HCT116 (cell line): Measurements from ENCODE around the gene ACBD4. TPM values are rescaled to one million over a fixed set of nuclear protein-coding genes. Genes with fewer than 3 reads are reported as not detected.

ENCODE experiments used
- ATAC-seq: fragments of 200-7000 bp; cut with Tn5 transposase; 2 replicates; pipeline ENCODE4 v1.9.1; 2020; ENCODE audit warnings: mild to moderate bottlenecking, moderate library complexity
- BruUV-seq: library from RNA; stranded (reverse); fragments of 400-500 nt; replicated peaks from 2 replicates; lab custom pipeline; 2021; lab: Mats Ljungman, UMichigan
- CTCF ChIA-PET: fragments of 300-600 bp; sonication (Branson Sonifier 250); formaldehyde crosslinking; loops from one replicate; lab custom pipeline; 2021; ENCODE audit warnings: antibody characterized with exemption; lab: Charles Lee
- POLR2A ChIA-PET: fragments of 300-600, 350-600 bp; sonication (Branson Sonifier 250); formaldehyde crosslinking; loops from one replicate; lab custom pipeline; 2021; ENCODE audit warnings: antibody characterized with exemption; lab: Charles Lee
- RAD21 ChIA-PET, 2 experiments: fragments of 300-600 bp; sonication (Branson Sonifier 250); formaldehyde crosslinking; loops; one replicate each; lab custom pipeline; 2023; ENCODE audit warnings: low total read pairs in 2 of 2; ENCODE audit not compliant: uncharacterized antibody in 2 of 2, unreplicated experiment in 2 of 2, low non-redundant PET in 1 of 2; lab: Charles Lee
- DNase-seq: peaks from one replicate; pipeline ENCODE4 v3.0.0-alpha.2; 2010; ENCODE audit warnings: low read depth, low spot score
- H2AFZ ChIP-seq: fragments of 200-600 bp; shearing (Covaris generic), sonication (generic); 2 replicates; pipeline ENCODE4 v1.6.1; 2017; ENCODE audit warnings: low read depth, mixed run types, mixed read lengths, antibody characterized with exemption, low read length; ENCODE audit not compliant: poor library complexity, severe bottlenecking
- H3K27ac ChIP-seq: 2 replicates; pipeline ENCODE4 v1.5.1; 2012; ENCODE audit warnings: low read depth, low read length
- H3K27me3 ChIP-seq: fragments of 200-600 bp; sonication (generic); 2 replicates; pipeline ENCODE4 v1.6.1; 2016; ENCODE audit warnings: mixed run types, low read length, mixed read lengths; ENCODE audit not compliant: insufficient read depth
- H3K36me3 ChIP-seq, 2 experiments: fragments of 200-500 bp in 1 of 2; fragments of 200-600 bp in 1 of 2; sonication (Bioruptor generic) in 1 of 2; sonication (generic) in 1 of 2; 2 replicates each; pipeline versions ENCODE4 v1.5.1 to v1.6.1; 2014 to 2016; ENCODE audit warnings: low read length in 2 of 2, inconsistent platforms in 1 of 2, mixed read lengths in 1 of 2, mixed run types in 1 of 2; ENCODE audit not compliant: insufficient read depth in 2 of 2, control insufficient read depth in 1 of 2
- H3K4me1 ChIP-seq, 2 experiments: fragments of 200-600 bp in 1 of 2; sonication (generic) in 1 of 2; 2 replicates each; pipeline versions ENCODE4 v1.5.1 to v1.6.1; 2012 to 2017; ENCODE audit warnings: low read length in 2 of 2, inconsistent platforms in 1 of 2, mild to moderate bottlenecking in 1 of 2, mixed read lengths in 1 of 2, mixed run types in 1 of 2, moderate library complexity in 1 of 2; ENCODE audit not compliant: insufficient read depth in 2 of 2, control insufficient read depth in 1 of 2
- H3K4me2 ChIP-seq: fragments of 200-600 bp; sonication (generic); 2 replicates; pipeline ENCODE4 v1.6.1; 2017; ENCODE audit warnings: mixed run types, low read length, mixed read lengths
- H3K4me3 ChIP-seq, 2 experiments: fragments of 200-600 bp in 1 of 2; sonication (generic) in 1 of 2; replicated peaks in 1 of 2; 2 replicates each; pipeline ENCODE4 v1.5.1; 2011 to 2016; ENCODE audit warnings: low read length in 2 of 2, control low read depth in 1 of 2, low read depth in 1 of 2, mild to moderate bottlenecking in 1 of 2, mixed read lengths in 1 of 2, mixed run types in 1 of 2
- H3K79me2 ChIP-seq: fragments of 200-600 bp; sonication (generic); 2 replicates; pipeline ENCODE4 v1.6.1; 2017; ENCODE audit warnings: mild to moderate bottlenecking, mixed run types, low read length, moderate library complexity, mixed read lengths; ENCODE audit not compliant: insufficient read depth
- H3K9ac ChIP-seq: fragments of 200-600 bp; sonication (generic); 2 replicates; pipeline ENCODE4 v1.6.1; 2016; ENCODE audit warnings: low read length, mixed read lengths
- H3K9me2 ChIP-seq: fragments of 200-600 bp; sonication (generic), shearing (Covaris generic); 2 replicates; pipeline ENCODE4 v1.6.1; 2017; ENCODE audit warnings: mixed run types, mild to moderate bottlenecking, moderate library complexity; ENCODE audit not compliant: insufficient read depth
- H3K9me3 ChIP-seq, 2 experiments: fragments of 200-500 bp in 1 of 2; fragments of 200-600 bp in 1 of 2; sonication (Bioruptor generic) in 1 of 2; sonication (generic) in 1 of 2; 2 replicates each; pipeline ENCODE4 v1.6.1; 2014 to 2017; ENCODE audit warnings: low read length in 2 of 2, mixed read lengths in 2 of 2, inconsistent platforms in 1 of 2, low read depth in 1 of 2, mild to moderate bottlenecking in 1 of 2, mixed run types in 1 of 2, moderate library complexity in 1 of 2; ENCODE audit not compliant: control insufficient read depth in 1 of 2, insufficient read depth in 1 of 2
- H4K20me1 ChIP-seq: fragments of 200-600 bp; sonication (generic), shearing (Covaris generic); 2 replicates; pipeline ENCODE4 v1.6.1; 2017; ENCODE audit warnings: mixed run types, mild to moderate bottlenecking, moderate library complexity; ENCODE audit not compliant: insufficient read depth
- CBX3 ChIP-seq: IDR thresholded peaks from 2 replicates; pipeline ENCODE4 v1.6.1; 2012; ENCODE audit warnings: low read depth
- CEBPB ChIP-seq: IDR thresholded peaks from 2 replicates; pipeline ENCODE4 v1.6.1; 2012; ENCODE audit warnings: low read depth
- EZH2 ChIP-seq: fragments of 200-600 bp; sonication (generic); IDR thresholded peaks from 2 replicates; pipeline ENCODE4 v1.6.1; 2017; ENCODE audit warnings: antibody characterized with exemption, mixed run types
- FOSL1 ChIP-seq: IDR thresholded peaks from 2 replicates; pipeline ENCODE4 v1.6.1; 2012; ENCODE audit warnings: low read depth
- JUND ChIP-seq: IDR thresholded peaks from 2 replicates; pipeline ENCODE4 v1.6.1; 2012
- MAX ChIP-seq: IDR thresholded peaks from 2 replicates; pipeline ENCODE4 v1.6.1; 2012
- POLR2A ChIP-seq: IDR thresholded peaks from 2 replicates; pipeline ENCODE4 v1.7.0; 2011; ENCODE audit warnings: borderline replicate concordance; ENCODE audit not compliant: insufficient read depth, insufficient read length; ENCODE audit errors: extremely low read depth
- POLR2AphosphoS5 ChIP-seq: IDR thresholded peaks from 2 replicates; pipeline ENCODE4 v1.6.1; 2011; ENCODE audit warnings: mild to moderate bottlenecking, low read depth, low read length, moderate library complexity
- RAD21 ChIP-seq: IDR thresholded peaks from 2 replicates; pipeline ENCODE4 v1.6.1; 2012; ENCODE audit warnings: low read depth, mild to moderate bottlenecking
- SP1 ChIP-seq: IDR thresholded peaks from 2 replicates; pipeline ENCODE4 v1.6.1; 2012; ENCODE audit warnings: low read depth
- SRF ChIP-seq: IDR thresholded peaks from 2 replicates; pipeline ENCODE4 v1.6.1; 2012; ENCODE audit warnings: low read depth
- TCF7L2 ChIP-seq: IDR thresholded peaks from 2 replicates; pipeline ENCODE4 v1.7.0; 2011; ENCODE audit warnings: borderline replicate concordance, inconsistent platforms; ENCODE audit not compliant: insufficient read depth, insufficient read length; ENCODE audit errors: extremely low read depth
- YY1 ChIP-seq: IDR thresholded peaks from 2 replicates; pipeline ENCODE4 v1.6.1; 2011; ENCODE audit warnings: low read length, low read depth, moderate library complexity, mild to moderate bottlenecking; ENCODE audit not compliant: insufficient replicate concordance; ENCODE audit errors: extremely low read depth
- ZFX ChIP-seq: fragments of 450-650 bp; IDR thresholded peaks from 2 replicates; pipeline ENCODE4 v1.6.1; 2017
- intact Hi-C: fragments of 100-400 bp; cut with micrococcal nuclease; formaldehyde crosslinking; loops from 2 replicates; pipeline ENCODE4 v1.10.0; 2022
- total RNA-seq: library from RNA; stranded (reverse); gene quantifications from one replicate; pipeline ENCODE4 v1.2.1, GENCODE V29; 2021; ENCODE audit not compliant: unreplicated experiment
- TF ChIP-seq, protein P1 (sequence below), 3 experiments: fragments of 200-600 bp in 1 of 3; sonication (generic) in 1 of 3; IDR thresholded peaks in 2 of 3; conservative IDR thresholded peaks in 1 of 3; 2 replicates each; pipeline ENCODE4 v1.5.1; 2012 to 2017; ENCODE audit warnings: low read depth in 2 of 3, low read length in 2 of 3, antibody characterized with exemption in 1 of 3, borderline replicate concordance in 1 of 3, control low read depth in 1 of 3, mild to moderate bottlenecking in 1 of 3, mixed read lengths in 1 of 3, mixed run types in 1 of 3, moderate library complexity in 1 of 3; ENCODE audit not compliant: insufficient read depth in 1 of 3
- TF ChIP-seq, protein P2 (sequence below): IDR thresholded peaks from 2 replicates; pipeline ENCODE4 v1.6.1; 2012; ENCODE audit warnings: low read depth

ACBD4 gene
- total RNA-seq, 1 experiment from 2014 or later = 13.6 TPM

DNA sequence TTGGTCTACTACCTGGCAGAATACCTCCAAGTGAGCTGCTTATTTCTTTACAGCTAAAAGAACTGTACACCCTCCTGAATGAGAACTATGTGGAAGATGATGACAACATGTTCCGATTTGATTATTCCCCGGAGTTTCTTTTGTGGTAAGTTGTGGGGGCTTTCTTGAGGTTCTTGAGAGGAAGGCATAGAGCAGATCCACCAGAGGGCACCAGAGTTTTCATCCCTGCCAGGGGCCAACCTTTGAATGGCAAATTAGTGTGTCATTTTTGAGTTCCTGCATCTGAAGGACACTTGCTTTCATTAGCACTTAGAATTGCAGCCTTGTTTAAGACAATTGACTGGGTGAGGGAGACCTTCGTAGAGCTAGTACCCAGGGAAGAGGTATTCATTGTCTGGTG, 39.3 kb upstream of the ACBD4 start:
- Histone ChIP-seq H3K79me2 (peaks cover 29% of the 10 kb centered on the region), H3K36me3 (peaks cover 47 to 59% of the 10 kb centered on the region in 2 experiments), H4K20me1 (no peaks in the 10 kb centered on the region), H3K27ac (no peak overlapping the region), H3K4me3 (no peak overlapping the region), H3K27me3 (no peaks in the 10 kb centered on the region), H3K4me1 (peaks cover 3 to 26% of the 10 kb centered on the region in 2 experiments), H3K9me3 (no peaks in the 10 kb centered on the region), H3K9ac (no peak overlapping the region), H3K9me2 (no peaks in the 10 kb centered on the region), H2AFZ (no peak overlapping the region), H3K4me2 (no peak overlapping the region)
- DNase-seq (peak; percentile 13), ATAC-seq (no peak)
- CTCF ChIA-PET = interaction anchor here (1.1 kb wide), 1 partner anchor 39 kb away, joined by 3 read pairs; the partner anchor contains the start of gene ACBD4
- RAD21 ChIA-PET = no interaction called here
- POLR2A ChIA-PET = no interaction called here
- BruUV-seq = no TSS peak
- TF ChIP-seq RAD21 (peak; percentile 51), JUND (no peak), SP1 (no peak)
- TF ChIP-seq, protein P1, sequence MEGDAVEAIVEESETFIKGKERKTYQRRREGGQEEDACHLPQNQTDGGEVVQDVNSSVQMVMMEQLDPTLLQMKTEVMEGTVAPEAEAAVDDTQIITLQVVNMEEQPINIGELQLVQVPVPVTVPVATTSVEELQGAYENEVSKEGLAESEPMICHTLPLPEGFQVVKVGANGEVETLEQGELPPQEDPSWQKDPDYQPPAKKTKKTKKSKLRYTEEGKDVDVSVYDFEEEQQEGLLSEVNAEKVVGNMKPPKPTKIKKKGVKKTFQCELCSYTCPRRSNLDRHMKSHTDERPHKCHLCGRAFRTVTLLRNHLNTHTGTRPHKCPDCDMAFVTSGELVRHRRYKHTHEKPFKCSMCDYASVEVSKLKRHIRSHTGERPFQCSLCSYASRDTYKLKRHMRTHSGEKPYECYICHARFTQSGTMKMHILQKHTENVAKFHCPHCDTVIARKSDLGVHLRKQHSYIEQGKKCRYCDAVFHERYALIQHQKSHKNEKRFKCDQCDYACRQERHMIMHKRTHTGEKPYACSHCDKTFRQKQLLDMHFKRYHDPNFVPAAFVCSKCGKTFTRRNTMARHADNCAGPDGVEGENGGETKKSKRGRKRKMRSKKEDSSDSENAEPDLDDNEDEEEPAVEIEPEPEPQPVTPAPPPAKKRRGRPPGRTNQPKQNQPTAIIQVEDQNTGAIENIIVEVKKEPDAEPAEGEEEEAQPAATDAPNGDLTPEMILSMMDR (IDR thresholded peaks at IDR 0.05 in 2 of 3, conservative IDR thresholded peaks at IDR 0.05 in 1 of 3; ENCODE audit: borderline replicate concordance in 1 of 3, insufficient read depth in 1 of 3, low read depth in 2 of 3, low read length in 2 of 3) = peak; percentile 40 to 64 (median 59); a peak in 5 of 6 replicates
- intact Hi-C loops = loop anchor here (1.0 to 10.0 kb wide), 2 partner anchors 37 to 321 kb away; no protein-coding TSS in a partner anchor

DNA sequence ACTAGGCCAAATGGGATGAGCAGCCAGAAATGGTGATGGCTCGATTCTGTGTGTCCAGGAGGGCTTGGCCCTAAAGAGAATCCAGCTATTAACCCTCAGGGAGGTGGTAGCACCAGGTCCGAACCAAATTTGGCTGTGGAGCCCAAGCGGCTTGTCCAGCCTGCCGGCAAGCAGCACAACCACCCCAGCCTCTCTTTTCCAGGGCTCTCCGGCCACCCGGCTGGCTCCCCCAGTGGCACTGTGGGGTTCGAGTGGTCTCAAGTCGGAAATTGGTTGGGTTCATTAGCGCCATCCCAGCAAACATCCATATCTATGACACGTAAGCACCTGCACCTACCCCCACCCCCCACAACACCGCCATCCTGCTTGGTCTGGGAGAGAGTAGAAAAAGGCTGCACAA, 38.6 kb upstream of the ACBD4 start:
- Histone ChIP-seq H3K9me2 (no peaks in the 10 kb centered on the region), H3K4me3 (no peak overlapping the region), H3K27ac (no peak overlapping the region), H3K9ac (no peak overlapping the region), H3K4me1 (peaks cover 3 to 19% of the 10 kb centered on the region in 2 experiments), H3K27me3 (no peaks in the 10 kb centered on the region), H3K4me2 (no peak overlapping the region), H3K9me3 (no peaks in the 10 kb centered on the region), H3K79me2 (peaks cover 23% of the 10 kb centered on the region), H4K20me1 (no peaks in the 10 kb centered on the region), H2AFZ (no peak overlapping the region), H3K36me3 (peaks cover 41 to 57% of the 10 kb centered on the region in 2 experiments)
- no peak for DNase-seq
- RAD21 ChIA-PET = no interaction called here
- intact Hi-C loops = loop anchor here (1.0 to 10.0 kb wide), 2 partner anchors 36 to 322 kb away; no protein-coding TSS in a partner anchor
- BruUV-seq = no TSS peak
- no peak for ATAC-seq
- CTCF ChIA-PET = interaction anchor here (0.6 to 1.1 kb wide), 2 partner anchors 37 to 38 kb away, joined by 3 read pairs; partner anchors contain the start of gene ACBD4
- POLR2A ChIA-PET = no interaction called here
- TF ChIP-seq ZFX (no peak), SRF (no peak), YY1 (no peak), MAX (no peak), RAD21 (no peak), FOSL1 (no peak), EZH2 (no peak), POLR2A (no peak), CEBPB (no peak), TCF7L2 (no peak), CBX3 (no peak), POLR2AphosphoS5 (no peak)
- TF ChIP-seq, protein P2, sequence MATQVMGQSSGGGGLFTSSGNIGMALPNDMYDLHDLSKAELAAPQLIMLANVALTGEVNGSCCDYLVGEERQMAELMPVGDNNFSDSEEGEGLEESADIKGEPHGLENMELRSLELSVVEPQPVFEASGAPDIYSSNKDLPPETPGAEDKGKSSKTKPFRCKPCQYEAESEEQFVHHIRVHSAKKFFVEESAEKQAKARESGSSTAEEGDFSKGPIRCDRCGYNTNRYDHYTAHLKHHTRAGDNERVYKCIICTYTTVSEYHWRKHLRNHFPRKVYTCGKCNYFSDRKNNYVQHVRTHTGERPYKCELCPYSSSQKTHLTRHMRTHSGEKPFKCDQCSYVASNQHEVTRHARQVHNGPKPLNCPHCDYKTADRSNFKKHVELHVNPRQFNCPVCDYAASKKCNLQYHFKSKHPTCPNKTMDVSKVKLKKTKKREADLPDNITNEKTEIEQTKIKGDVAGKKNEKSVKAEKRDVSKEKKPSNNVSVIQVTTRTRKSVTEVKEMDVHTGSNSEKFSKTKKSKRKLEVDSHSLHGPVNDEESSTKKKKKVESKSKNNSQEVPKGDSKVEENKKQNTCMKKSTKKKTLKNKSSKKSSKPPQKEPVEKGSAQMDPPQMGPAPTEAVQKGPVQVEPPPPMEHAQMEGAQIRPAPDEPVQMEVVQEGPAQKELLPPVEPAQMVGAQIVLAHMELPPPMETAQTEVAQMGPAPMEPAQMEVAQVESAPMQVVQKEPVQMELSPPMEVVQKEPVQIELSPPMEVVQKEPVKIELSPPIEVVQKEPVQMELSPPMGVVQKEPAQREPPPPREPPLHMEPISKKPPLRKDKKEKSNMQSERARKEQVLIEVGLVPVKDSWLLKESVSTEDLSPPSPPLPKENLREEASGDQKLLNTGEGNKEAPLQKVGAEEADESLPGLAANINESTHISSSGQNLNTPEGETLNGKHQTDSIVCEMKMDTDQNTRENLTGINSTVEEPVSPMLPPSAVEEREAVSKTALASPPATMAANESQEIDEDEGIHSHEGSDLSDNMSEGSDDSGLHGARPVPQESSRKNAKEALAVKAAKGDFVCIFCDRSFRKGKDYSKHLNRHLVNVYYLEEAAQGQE = no peak
